CD4-positive, alpha-beta T cell (primary cell): Measurements from ENCODE around the gene BCL2. TPM values are rescaled to one million over a fixed set of nuclear protein-coding genes. Genes with fewer than 3 reads are reported as not detected.
A peak's percentile ranks its signal among the peaks of the same experiment; 100 is the strongest.

Source experiments
- ATAC-seq: fragments of 200-7000 bp; cut with Tn5 transposase; one replicate; pipeline ENCODE4 v1.10.0; 2022; ENCODE audit warnings: mild to moderate bottlenecking; ENCODE audit not compliant: poor library complexity
- CTCF ChIA-PET: fragments of 350-600 bp; sonication (Branson Sonifier 250); formaldehyde crosslinking; loops from one replicate; lab custom pipeline; 2021; ENCODE audit warnings: antibody characterized with exemption, inconsistent platforms; lab: Charles Lee
- POLR2A ChIA-PET: fragments of 350-600 bp; sonication (Branson Sonifier 250); formaldehyde crosslinking; loops from one replicate; lab custom pipeline; 2021; ENCODE audit warnings: antibody characterized with exemption, inconsistent platforms; lab: Charles Lee
- DNase-seq, 14 experiments: peaks; one replicate each; pipeline ENCODE4 v3.0.0-alpha.2; 2013 to 2020; ENCODE audit warnings: mixed read lengths in 2 of 14
- H3K27ac ChIP-seq, 2 donors: one replicate each; pipeline versions ENCODE4 v1.5.1 to v1.7.0; 2013; ENCODE audit warnings: low read length in 2 of 2, low read depth in 1 of 2, mild to moderate bottlenecking in 1 of 2
- H3K27me3 ChIP-seq, 2 experiments: 1 replicate in 1 of 2; 2 replicates in 1 of 2; pipeline versions ENCODE4 v1.6.1 to v1.7.0; 2013; ENCODE audit warnings: low read length in 2 of 2, control low read depth in 1 of 2, mild to moderate bottlenecking in 1 of 2, moderate library complexity in 1 of 2; ENCODE audit not compliant: insufficient read depth in 2 of 2, control insufficient read depth in 1 of 2
- H3K36me3 ChIP-seq: one replicate; pipeline ENCODE4 v1.6.1; 2013; ENCODE audit warnings: low read length, control low read depth; ENCODE audit not compliant: insufficient read depth
- H3K4me1 ChIP-seq: one replicate; pipeline ENCODE4 v1.6.1; 2013; ENCODE audit warnings: low read length, control low read depth; ENCODE audit not compliant: insufficient read depth
- H3K4me3 ChIP-seq: one replicate; pipeline ENCODE4 v1.5.1; 2013; ENCODE audit warnings: mild to moderate bottlenecking, low read length, moderate library complexity
- H3K9me3 ChIP-seq, 2 experiments: 1 replicate in 1 of 2; 2 replicates in 1 of 2; pipeline versions ENCODE4 v1.6.1 to v1.7.0; 2013; ENCODE audit warnings: low read length in 2 of 2, mild to moderate bottlenecking in 2 of 2, control low read depth in 1 of 2, moderate library complexity in 1 of 2; ENCODE audit not compliant: control insufficient read depth in 1 of 2, insufficient read depth in 1 of 2
- H3K27ac Mint-ChIP-seq: one replicate; pipeline ENCODE4 v1.8.0; 2020; ENCODE audit warnings: mixed read lengths
- H3K27me3 Mint-ChIP-seq: one replicate; pipeline ENCODE4 v1.8.0; 2021; ENCODE audit warnings: mixed read lengths
- H3K36me3 Mint-ChIP-seq: one replicate; pipeline ENCODE4 v1.8.0; 2021; ENCODE audit warnings: low read depth, mixed read lengths
- H3K4me1 Mint-ChIP-seq: one replicate; pipeline ENCODE4 v1.8.0; 2021; ENCODE audit warnings: low read depth, mixed read lengths
- H3K4me3 Mint-ChIP-seq: one replicate; pipeline ENCODE4 v1.8.0; 2020; ENCODE audit warnings: mild to moderate bottlenecking, mixed read lengths
- H3K9me3 Mint-ChIP-seq: one replicate; pipeline ENCODE4 v1.8.0; 2020; ENCODE audit warnings: mixed read lengths
- CTCF ChIP-seq: fragments of 200-600 bp; IDR thresholded peaks from one replicate; pipeline ENCODE4 v1.8.0; 2022; ENCODE audit warnings: antibody characterized with exemption, mild to moderate bottlenecking
- intact Hi-C, 2 experiments: fragments of 100-400 bp; cut with DNase I in 1 of 2; cut with micrococcal nuclease in 1 of 2; formaldehyde crosslinking; loops; one replicate each; pipeline versions ENCODE4 v1.15.1 to v1.9.0; 2023 to 2025; cut with DNase I, micrococcal nuclease
- total RNA-seq, 174 experiments: library from RNA in 2 of 174; stranded (reverse) in 2 of 174; gene quantifications; one replicate each; pipeline ENCODE4 v1.2.3 and lab custom pipeline; 2021 to 2026

BCL2 gene
- total RNA-seq, 2 experiments from 2014 or later: 40.1 to 40.3 TPM

- Mint-ChIP-seq H3K36me3 (no peaks in the 10 kb centered on the region), H3K27ac (no peak overlapping the region), H3K9me3 (no peaks in the 10 kb centered on the region), H3K4me1 (peaks cover 27% of the 10 kb centered on the region), H3K27me3 (no peaks in the 10 kb centered on the region), H3K4me3 (no peak overlapping the region)
- intact Hi-C loops: loop anchor here in 1 of 2 experiments (5.0 kb wide), 1 partner anchor 40 kb away; no protein-coding TSS in a partner anchor
- ChIA-PET CTCF (interaction anchor here (0.7 to 3.2 kb wide), 8 partner anchors 10 to 125 kb away, joined by 3 to 23 read pairs (median 5); no protein-coding TSS in a partner anchor), POLR2A (interaction anchor here (0.8 to 2.4 kb wide), 10 partner anchors 10 to 120 kb away, joined by 4 to 16 read pairs (median 4); no protein-coding TSS in a partner anchor)
- Histone ChIP-seq H3K4me1 (peaks cover 49% of the 10 kb centered on the region), H3K4me3 (peak overlapping the region; percentile 68), H3K36me3 (peaks cover 2% of the 10 kb centered on the region), H3K9me3 (no peaks in the 10 kb centered on the region), H3K27ac (peak overlapping the region; percentile 66 to 67), H3K27me3 (no peaks in the 10 kb centered on the region)
- peak in 6 of 14 experiments; percentile 14 to 57 (median 34) for DNase-seq
- ATAC-seq: peak; percentile 19
- TF ChIP-seq CTCF: no peak
Measured at GRCh38 chr18:63197246-63197869, 122.2 kb downstream of the BCL2 start.

- H3K9me3 Mint-ChIP-seq: no peaks in the 10 kb centered on the region
- intact Hi-C loops: loop anchor here in 1 of 2 experiments (2.0 to 5.0 kb wide), 2 partner anchors 17 to 38 kb away; no protein-coding TSS in a partner anchor
- Histone ChIP-seq H3K9me3 (no peaks in the 10 kb centered on the region), H3K27me3 (no peaks in the 10 kb centered on the region), H3K4me1 (peaks cover 39% of the 10 kb centered on the region), H3K27ac (no peak overlapping the region), H3K36me3 (peaks cover 2% of the 10 kb centered on the region), H3K4me3 (no peak overlapping the region)
- H3K4me1 Mint-ChIP-seq: peaks cover 23% of the 10 kb centered on the region
- H3K36me3 Mint-ChIP-seq: no peaks in the 10 kb centered on the region
- ChIA-PET POLR2A (interaction anchor here (0.6 to 2.4 kb wide), 7 partner anchors 16 to 122 kb away, joined by 3 to 16 read pairs (median 4); no protein-coding TSS in a partner anchor), CTCF (interaction anchor here (1.2 to 3.2 kb wide), 5 partner anchors 8 to 122 kb away, joined by 3 to 23 read pairs (median 5); no protein-coding TSS in a partner anchor)
- no peak for DNase-seq
- peak overlapping the region; percentile 8 for H3K27ac Mint-ChIP-seq
- no peak overlapping the region for H3K4me3 Mint-ChIP-seq
- no peak for ATAC-seq
- TF ChIP-seq CTCF: no peak
- H3K27me3 Mint-ChIP-seq: no peaks in the 10 kb centered on the region
Measured at GRCh38 chr18:63195326-63196159, 124.0 kb downstream of the BCL2 start.

- no peak for TF ChIP-seq CTCF
- peaks cover 35% of the 10 kb centered on the region for H3K4me1 Mint-ChIP-seq
- no peak overlapping the region for H3K27ac ChIP-seq
- no peak overlapping the region for H3K27ac Mint-ChIP-seq
- H3K4me1 ChIP-seq: peaks cover 18% of the 10 kb centered on the region
- no peaks in the 10 kb centered on the region for H3K36me3 Mint-ChIP-seq
- no peak overlapping the region for H3K4me3 ChIP-seq
- H3K4me3 Mint-ChIP-seq: no peak overlapping the region
- DNase-seq: peak in 2 of 14 experiments; percentile 35 to 47
- CTCF ChIA-PET: no interaction called here
- H3K27me3 Mint-ChIP-seq: no peaks in the 10 kb centered on the region
- H3K36me3 ChIP-seq: peaks cover 2% of the 10 kb centered on the region
- intact Hi-C loops: no loop called here
- no peak for ATAC-seq
- POLR2A ChIA-PET: no interaction called here
- no peaks in the 10 kb centered on the region for H3K9me3 Mint-ChIP-seq
- H3K27me3 ChIP-seq: no peaks in the 10 kb centered on the region
- H3K9me3 ChIP-seq: no peaks in the 10 kb centered on the region
Measured at GRCh38 chr18:63192885-63193349, 126.7 kb downstream of the BCL2 start.
